Uterus (tissue), 2 donors: ENCODE measurements around the gene ABL1.
"Not testable (repeated sequence)": the region's sequence is repeated elsewhere in the genome, so short reads cannot be mapped to it uniquely, and the experiment has no call there.

Experiments
- POLR2A ChIP-seq, 2 donors: fragments of 450-650 bp; IDR thresholded peaks; one replicate each; pipeline ENCODE4 v1.6.1; 2016; ENCODE audit warnings: antibody characterized with exemption in 2 of 2, mild to moderate bottlenecking in 1 of 2, moderate library complexity in 1 of 2
- TF ChIP-seq, protein P1 (sequence below), 4 experiments: fragments of 200-600 bp in 2 of 4; fragments of 450-650 bp in 2 of 4; sonication (generic) in 2 of 4; IDR thresholded peaks; one replicate each; pipeline ENCODE4 v1.5.1; 2016 to 2019; ENCODE audit warnings: antibody characterized with exemption in 4 of 4, mild to moderate bottlenecking in 2 of 4, moderate library complexity in 1 of 4

DNA sequence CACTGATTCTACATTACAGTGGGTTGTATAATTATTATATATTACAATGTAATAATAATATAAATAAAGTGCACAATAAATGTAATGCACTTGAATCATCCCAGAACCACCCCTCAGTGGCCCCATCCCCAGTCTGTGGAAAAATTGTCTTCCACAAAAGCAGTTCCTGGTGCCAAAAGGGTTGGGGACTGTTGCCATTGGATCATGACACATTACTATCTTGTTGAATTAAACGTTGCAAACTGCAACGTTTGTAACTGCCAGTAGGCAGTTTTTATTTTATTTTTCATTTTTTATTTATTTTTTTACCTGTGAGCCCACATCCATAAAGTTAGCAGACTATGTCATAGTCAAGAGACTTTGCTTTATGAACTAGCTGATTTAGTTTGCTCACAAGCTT is 41.0 kb upstream of the ABL1 start:
- TF ChIP-seq, protein P1, sequence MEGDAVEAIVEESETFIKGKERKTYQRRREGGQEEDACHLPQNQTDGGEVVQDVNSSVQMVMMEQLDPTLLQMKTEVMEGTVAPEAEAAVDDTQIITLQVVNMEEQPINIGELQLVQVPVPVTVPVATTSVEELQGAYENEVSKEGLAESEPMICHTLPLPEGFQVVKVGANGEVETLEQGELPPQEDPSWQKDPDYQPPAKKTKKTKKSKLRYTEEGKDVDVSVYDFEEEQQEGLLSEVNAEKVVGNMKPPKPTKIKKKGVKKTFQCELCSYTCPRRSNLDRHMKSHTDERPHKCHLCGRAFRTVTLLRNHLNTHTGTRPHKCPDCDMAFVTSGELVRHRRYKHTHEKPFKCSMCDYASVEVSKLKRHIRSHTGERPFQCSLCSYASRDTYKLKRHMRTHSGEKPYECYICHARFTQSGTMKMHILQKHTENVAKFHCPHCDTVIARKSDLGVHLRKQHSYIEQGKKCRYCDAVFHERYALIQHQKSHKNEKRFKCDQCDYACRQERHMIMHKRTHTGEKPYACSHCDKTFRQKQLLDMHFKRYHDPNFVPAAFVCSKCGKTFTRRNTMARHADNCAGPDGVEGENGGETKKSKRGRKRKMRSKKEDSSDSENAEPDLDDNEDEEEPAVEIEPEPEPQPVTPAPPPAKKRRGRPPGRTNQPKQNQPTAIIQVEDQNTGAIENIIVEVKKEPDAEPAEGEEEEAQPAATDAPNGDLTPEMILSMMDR (IDR thresholded peaks at IDR 0.05): not testable (repeated sequence)
- not testable (repeated sequence) for TF ChIP-seq POLR2A (IDR thresholded peaks at IDR 0.05)
